Measurements from ENCODE around the gene ARHGAP6.

DNA sequence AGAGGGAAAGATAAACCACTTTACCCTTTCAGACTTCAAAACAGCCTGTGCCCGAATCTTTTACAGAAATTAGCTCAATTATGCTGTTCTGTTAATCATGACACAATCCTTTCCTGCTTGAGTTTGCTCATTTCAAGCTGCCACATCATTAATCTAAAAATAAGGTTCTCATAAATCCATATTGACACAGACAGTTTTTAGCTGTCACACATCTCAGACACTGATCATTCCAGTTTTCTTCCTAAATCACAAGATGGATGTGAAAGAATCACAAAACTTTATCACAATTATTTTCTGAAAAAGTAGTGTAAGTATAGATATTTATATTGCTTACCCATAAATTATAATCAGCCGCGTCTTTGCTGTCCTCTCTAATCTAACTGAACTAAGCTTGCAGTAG lies 400.4 kb downstream of the ARHGAP6 start:
- TF ChIP-seq, protein P1, sequence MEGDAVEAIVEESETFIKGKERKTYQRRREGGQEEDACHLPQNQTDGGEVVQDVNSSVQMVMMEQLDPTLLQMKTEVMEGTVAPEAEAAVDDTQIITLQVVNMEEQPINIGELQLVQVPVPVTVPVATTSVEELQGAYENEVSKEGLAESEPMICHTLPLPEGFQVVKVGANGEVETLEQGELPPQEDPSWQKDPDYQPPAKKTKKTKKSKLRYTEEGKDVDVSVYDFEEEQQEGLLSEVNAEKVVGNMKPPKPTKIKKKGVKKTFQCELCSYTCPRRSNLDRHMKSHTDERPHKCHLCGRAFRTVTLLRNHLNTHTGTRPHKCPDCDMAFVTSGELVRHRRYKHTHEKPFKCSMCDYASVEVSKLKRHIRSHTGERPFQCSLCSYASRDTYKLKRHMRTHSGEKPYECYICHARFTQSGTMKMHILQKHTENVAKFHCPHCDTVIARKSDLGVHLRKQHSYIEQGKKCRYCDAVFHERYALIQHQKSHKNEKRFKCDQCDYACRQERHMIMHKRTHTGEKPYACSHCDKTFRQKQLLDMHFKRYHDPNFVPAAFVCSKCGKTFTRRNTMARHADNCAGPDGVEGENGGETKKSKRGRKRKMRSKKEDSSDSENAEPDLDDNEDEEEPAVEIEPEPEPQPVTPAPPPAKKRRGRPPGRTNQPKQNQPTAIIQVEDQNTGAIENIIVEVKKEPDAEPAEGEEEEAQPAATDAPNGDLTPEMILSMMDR (IDR thresholded peaks at IDR 0.05) = no peak
- TF ChIP-seq POLR2A (IDR thresholded peaks at IDR 0.05) = no peak
